ENCODE results near the gene ARRB1.

GRCh38 chr11:75342966-75343870 is 8.2 kb downstream of the ARRB1 start:
- TF ChIP-seq REST (IDR thresholded peaks at IDR 0.05; ENCODE audit: insufficient read depth in 1 of 2, low read depth in 2 of 2, low read length in 2 of 2): no peak
- no peak for TF ChIP-seq SIN3A (IDR thresholded peaks at IDR 0.05; ENCODE audit: borderline replicate concordance, insufficient read depth, low read length)
- TF ChIP-seq POLR2AphosphoS5 (IDR thresholded peaks at IDR 0.05; ENCODE audit: low read depth, low read length): no peak
